ENCODE data around the gene KIF2C.

Gene KIF2C

DNA sequence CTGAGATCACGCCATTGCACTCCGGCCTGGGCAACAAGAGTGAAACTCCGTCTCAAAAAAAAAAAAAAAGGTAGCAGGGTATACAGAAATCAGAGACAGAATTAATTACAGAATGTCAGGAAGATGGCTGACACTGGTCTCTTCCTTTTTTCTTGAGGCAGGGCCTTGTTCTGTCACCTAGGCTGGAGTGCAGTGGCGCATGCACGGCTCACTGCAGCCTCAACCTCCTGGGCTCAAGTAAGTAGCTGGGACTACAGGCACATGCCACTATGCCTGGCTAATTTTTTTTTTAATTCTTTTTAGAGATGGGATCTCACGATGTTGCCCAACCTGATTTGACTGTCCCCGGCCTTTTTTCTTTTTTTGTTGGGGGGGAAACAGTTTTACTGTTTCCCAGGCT, 25.1 kb upstream of the KIF2C start:
- DNase-seq = no peak
- no peaks in the 10 kb centered on the region for H3K36me3 ChIP-seq (replicated peaks)
- in situ Hi-C loops (cut with HindIII; ENCODE audit: low pct_ligation_motif_present, low sequenced_read_pairs) = no loop called here
- TF ChIP-seq, protein P1, sequence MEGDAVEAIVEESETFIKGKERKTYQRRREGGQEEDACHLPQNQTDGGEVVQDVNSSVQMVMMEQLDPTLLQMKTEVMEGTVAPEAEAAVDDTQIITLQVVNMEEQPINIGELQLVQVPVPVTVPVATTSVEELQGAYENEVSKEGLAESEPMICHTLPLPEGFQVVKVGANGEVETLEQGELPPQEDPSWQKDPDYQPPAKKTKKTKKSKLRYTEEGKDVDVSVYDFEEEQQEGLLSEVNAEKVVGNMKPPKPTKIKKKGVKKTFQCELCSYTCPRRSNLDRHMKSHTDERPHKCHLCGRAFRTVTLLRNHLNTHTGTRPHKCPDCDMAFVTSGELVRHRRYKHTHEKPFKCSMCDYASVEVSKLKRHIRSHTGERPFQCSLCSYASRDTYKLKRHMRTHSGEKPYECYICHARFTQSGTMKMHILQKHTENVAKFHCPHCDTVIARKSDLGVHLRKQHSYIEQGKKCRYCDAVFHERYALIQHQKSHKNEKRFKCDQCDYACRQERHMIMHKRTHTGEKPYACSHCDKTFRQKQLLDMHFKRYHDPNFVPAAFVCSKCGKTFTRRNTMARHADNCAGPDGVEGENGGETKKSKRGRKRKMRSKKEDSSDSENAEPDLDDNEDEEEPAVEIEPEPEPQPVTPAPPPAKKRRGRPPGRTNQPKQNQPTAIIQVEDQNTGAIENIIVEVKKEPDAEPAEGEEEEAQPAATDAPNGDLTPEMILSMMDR (IDR thresholded peaks at IDR 0.05; ENCODE audit: low read depth, low read length, missing control alignments) = no peak
- no peak overlapping the region for H3K27ac ChIP-seq
- H3K27me3 ChIP-seq (replicated peaks) = no peaks in the 10 kb centered on the region
- H3K4me3 ChIP-seq (ENCODE audit: low read depth, low read length) = no peak overlapping the region

DNA sequence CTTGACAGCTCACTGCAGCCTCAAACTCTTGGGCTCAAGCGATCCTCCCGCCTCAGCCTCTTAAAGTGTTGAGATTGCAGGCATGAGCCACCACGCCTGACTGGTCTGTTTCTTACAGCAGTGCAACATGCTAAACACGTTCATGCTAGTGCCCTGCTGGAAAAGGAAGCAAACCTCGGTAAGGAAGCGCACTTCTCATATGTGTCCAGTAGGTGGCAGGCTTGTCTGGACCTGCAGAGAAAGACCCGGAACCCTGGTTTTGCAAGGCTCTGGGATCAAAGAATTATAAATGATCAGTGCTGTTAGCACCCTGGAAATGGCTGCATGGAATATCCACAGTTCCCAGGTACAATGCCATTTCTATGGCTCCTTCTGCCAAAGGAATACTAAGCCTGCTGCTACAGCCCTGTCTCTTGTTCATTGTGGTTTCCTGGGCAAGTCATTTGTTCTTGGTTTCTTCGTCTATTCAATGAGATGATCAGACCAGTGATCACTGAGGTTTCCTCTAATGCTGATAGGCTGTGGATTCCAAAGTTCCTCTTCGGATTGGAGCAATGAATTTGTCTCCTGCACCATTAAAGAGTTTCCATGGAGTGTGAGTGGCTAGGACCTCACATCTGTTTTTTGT, 24.6 kb upstream of the KIF2C start:
- Histone ChIP-seq H3K4me3 (ENCODE audit: low read depth, low read length) (no peak overlapping the region), H3K36me3 (replicated peaks) (no peaks in the 10 kb centered on the region), H3K27ac (no peak overlapping the region), H3K27me3 (replicated peaks) (no peaks in the 10 kb centered on the region)
- in situ Hi-C loops (cut with HindIII; ENCODE audit: low pct_ligation_motif_present, low sequenced_read_pairs) = no loop called here
- TF ChIP-seq, protein P1 (IDR thresholded peaks at IDR 0.05; ENCODE audit: low read depth, low read length, missing control alignments) = peak; percentile 97
- peak; percentile 76 for DNase-seq

DNA sequence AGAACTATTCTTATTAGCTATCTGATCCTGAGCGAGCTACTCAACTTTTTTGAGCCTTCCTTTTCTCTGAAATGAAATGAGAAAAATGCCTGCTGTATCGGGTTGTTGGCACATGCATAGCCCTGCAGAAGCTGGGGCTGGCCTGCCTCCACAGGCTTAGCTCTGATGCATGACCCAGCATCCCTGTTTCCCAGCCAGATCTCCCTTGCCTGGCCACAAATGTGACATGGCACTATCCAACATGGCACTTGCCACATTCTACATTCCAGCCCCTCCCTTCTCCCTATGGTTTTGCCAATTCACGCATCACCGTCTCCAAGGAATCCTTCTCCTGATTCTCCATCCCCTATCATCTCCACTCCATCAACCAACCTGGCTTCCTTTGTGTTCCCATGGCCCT, 22.5 kb upstream of the KIF2C start:
- Histone ChIP-seq H3K4me3 (ENCODE audit: low read depth, low read length) (no peak overlapping the region), H3K27me3 (replicated peaks) (no peaks in the 10 kb centered on the region), H3K36me3 (replicated peaks) (no peaks in the 10 kb centered on the region), H3K27ac (no peak overlapping the region)
- in situ Hi-C loops (cut with HindIII; ENCODE audit: low pct_ligation_motif_present, low sequenced_read_pairs) = no loop called here
- TF ChIP-seq, protein P1 (IDR thresholded peaks at IDR 0.05; ENCODE audit: low read depth, low read length, missing control alignments) = no peak
- no peak for DNase-seq

DNA sequence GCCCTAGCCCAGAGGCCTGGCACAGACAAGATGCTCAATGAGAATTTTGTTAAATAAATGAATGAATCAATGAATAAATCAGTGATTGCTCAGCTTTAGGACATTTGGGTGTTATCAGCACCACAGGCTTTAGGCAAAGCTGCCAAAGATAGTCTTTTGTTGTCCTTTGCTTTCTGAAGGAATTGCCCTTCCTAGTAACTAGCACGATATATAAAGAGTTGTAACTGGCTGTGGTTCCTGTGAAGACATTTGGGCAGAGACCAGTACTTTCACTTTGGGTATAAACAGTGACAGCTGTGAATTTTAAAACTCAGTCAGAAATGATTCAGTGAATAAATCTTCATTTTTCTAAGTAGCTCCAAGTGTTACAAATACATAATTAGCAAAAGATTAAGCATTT, 22.0 kb upstream of the KIF2C start:
- Histone ChIP-seq H3K36me3 (replicated peaks) (no peaks in the 10 kb centered on the region), H3K4me3 (ENCODE audit: low read depth, low read length) (no peak overlapping the region), H3K27me3 (replicated peaks) (no peaks in the 10 kb centered on the region), H3K27ac (no peak overlapping the region)
- in situ Hi-C loops (cut with HindIII; ENCODE audit: low pct_ligation_motif_present, low sequenced_read_pairs) = no loop called here
- TF ChIP-seq, protein P1 (IDR thresholded peaks at IDR 0.05; ENCODE audit: low read depth, low read length, missing control alignments) = no peak
- DNase-seq = no peak

DNA sequence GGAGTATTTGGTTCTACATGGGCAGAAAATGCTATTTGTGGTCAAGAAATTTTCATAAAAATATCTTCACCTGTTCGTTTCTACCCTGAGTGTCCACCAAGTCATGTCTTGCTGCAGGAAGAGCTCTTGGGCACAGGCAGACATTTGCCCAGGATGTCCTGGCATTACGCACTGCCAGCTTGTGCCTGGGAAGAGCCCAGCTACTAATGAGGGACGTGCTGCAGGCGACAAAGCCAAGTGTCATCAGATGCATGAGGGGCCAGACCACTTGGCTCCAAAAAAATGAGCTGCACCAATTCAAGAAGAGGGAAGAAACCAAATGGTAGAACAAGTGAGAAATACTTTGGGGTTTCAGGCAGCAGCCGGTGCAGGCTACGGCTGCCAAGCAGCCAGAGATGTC, 21.5 kb upstream of the KIF2C start:
- no peak for DNase-seq
- no peaks in the 10 kb centered on the region for H3K27me3 ChIP-seq (replicated peaks)
- H3K27ac ChIP-seq = no peak overlapping the region
- no peaks in the 10 kb centered on the region for H3K36me3 ChIP-seq (replicated peaks)
- no peak overlapping the region for H3K4me3 ChIP-seq (ENCODE audit: low read depth, low read length)
- in situ Hi-C loops (cut with HindIII; ENCODE audit: low pct_ligation_motif_present, low sequenced_read_pairs) = no loop called here
- TF ChIP-seq, protein P1 (IDR thresholded peaks at IDR 0.05; ENCODE audit: low read depth, low read length, missing control alignments) = no peak

DNA sequence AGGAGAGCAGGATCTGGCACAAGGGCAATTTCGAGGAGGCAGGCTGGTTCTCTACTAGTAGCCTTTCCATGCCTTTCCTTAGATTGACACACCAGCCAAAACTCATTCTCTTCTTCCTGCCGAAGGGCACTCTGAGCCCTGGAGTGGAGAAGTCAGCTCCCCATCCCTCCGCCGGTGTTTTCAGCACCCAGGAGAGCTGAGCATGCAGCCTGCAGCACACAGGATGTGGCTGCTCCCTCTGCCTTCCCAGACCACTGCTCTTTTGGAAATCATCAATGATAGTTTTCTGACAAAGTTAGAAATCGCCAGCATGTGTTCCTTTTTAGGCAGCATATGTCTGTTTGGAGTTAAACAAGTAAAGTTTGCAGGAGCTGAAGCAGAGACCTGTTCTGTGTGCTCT, 20.3 kb upstream of the KIF2C start:
- Histone ChIP-seq H3K36me3 (replicated peaks) (no peaks in the 10 kb centered on the region), H3K27me3 (replicated peaks) (no peaks in the 10 kb centered on the region), H3K27ac (no peak overlapping the region), H3K4me3 (ENCODE audit: low read depth, low read length) (no peak overlapping the region)
- TF ChIP-seq, protein P1 (IDR thresholded peaks at IDR 0.05; ENCODE audit: low read depth, low read length, missing control alignments) = no peak
- in situ Hi-C loops (cut with HindIII; ENCODE audit: low pct_ligation_motif_present, low sequenced_read_pairs) = no loop called here
- no peak for DNase-seq
